ENCODE measurements around the gene ADGRV1.

ADGRV1 gene

GRCh38 chr5:91123291-91123690 is 564.7 kb downstream of the ADGRV1 start:
- in situ Hi-C loops (cut with MboI; ENCODE audit: low sequenced_read_pairs): no loop called here

- in situ Hi-C loops (cut with MboI; ENCODE audit: low sequenced_read_pairs): no loop called here
Measured at GRCh38 chr5:91123901-91124300, 565.3 kb downstream of the ADGRV1 start.

GRCh38 chr5:91125916-91126315 is 567.3 kb downstream of the ADGRV1 start:
- in situ Hi-C loops (cut with MboI; ENCODE audit: low sequenced_read_pairs): no loop called here

- in situ Hi-C loops (cut with MboI; ENCODE audit: low sequenced_read_pairs): no loop called here
Measured at GRCh38 chr5:91126448-91126847, 567.9 kb downstream of the ADGRV1 start.

- in situ Hi-C loops (cut with MboI; ENCODE audit: low sequenced_read_pairs): no loop called here
Measured at GRCh38 chr5:91126888-91127287, 568.3 kb downstream of the ADGRV1 start.

GRCh38 chr5:91127456-91128081 is 569.0 kb downstream of the ADGRV1 start:
- in situ Hi-C loops (cut with MboI; ENCODE audit: low sequenced_read_pairs): no loop called here

- in situ Hi-C loops (cut with MboI; ENCODE audit: low sequenced_read_pairs): no loop called here
Measured at GRCh38 chr5:91128604-91129003, 570.0 kb downstream of the ADGRV1 start.

GRCh38 chr5:91129748-91130147 is 571.2 kb downstream of the ADGRV1 start:
- in situ Hi-C loops (cut with MboI; ENCODE audit: low sequenced_read_pairs): no loop called here

- in situ Hi-C loops (cut with MboI; ENCODE audit: low sequenced_read_pairs): no loop called here
Measured at GRCh38 chr5:91130759-91131158, 572.2 kb downstream of the ADGRV1 start.

GRCh38 chr5:91132550-91132949 is 574.0 kb downstream of the ADGRV1 start:
- in situ Hi-C loops (cut with MboI; ENCODE audit: low sequenced_read_pairs): no loop called here

GRCh38 chr5:91133183-91133582 is 574.6 kb downstream of the ADGRV1 start:
- in situ Hi-C loops (cut with MboI; ENCODE audit: low sequenced_read_pairs): no loop called here

GRCh38 chr5:91135475-91136248 is 577.1 kb downstream of the ADGRV1 start:
- in situ Hi-C loops (cut with MboI; ENCODE audit: low sequenced_read_pairs): no loop called here

- in situ Hi-C loops (cut with MboI; ENCODE audit: low sequenced_read_pairs): no loop called here
Measured at GRCh38 chr5:91136271-91136670, 577.7 kb downstream of the ADGRV1 start.

GRCh38 chr5:91137647-91138046 is 579.0 kb downstream of the ADGRV1 start:
- in situ Hi-C loops (cut with MboI; ENCODE audit: low sequenced_read_pairs): no loop called here

- in situ Hi-C loops (cut with MboI; ENCODE audit: low sequenced_read_pairs): no loop called here
Measured at GRCh38 chr5:91139572-91140200, 581.1 kb downstream of the ADGRV1 start.

GRCh38 chr5:91140657-91141056 is 582.1 kb downstream of the ADGRV1 start:
- in situ Hi-C loops (cut with MboI; ENCODE audit: low sequenced_read_pairs): no loop called here

- in situ Hi-C loops (cut with MboI; ENCODE audit: low sequenced_read_pairs): no loop called here
Measured at GRCh38 chr5:91141642-91142041, 583.0 kb downstream of the ADGRV1 start.

GRCh38 chr5:91142386-91142785 is 583.8 kb downstream of the ADGRV1 start:
- in situ Hi-C loops (cut with MboI; ENCODE audit: low sequenced_read_pairs): no loop called here

- in situ Hi-C loops (cut with MboI; ENCODE audit: low sequenced_read_pairs): no loop called here
Measured at GRCh38 chr5:91142819-91143218, 584.2 kb downstream of the ADGRV1 start.

- in situ Hi-C loops (cut with MboI; ENCODE audit: low sequenced_read_pairs): no loop called here
Measured at GRCh38 chr5:91143840-91144239, 585.2 kb downstream of the ADGRV1 start.

- in situ Hi-C loops (cut with MboI; ENCODE audit: low sequenced_read_pairs): no loop called here
Measured at GRCh38 chr5:91144491-91145332, 586.1 kb downstream of the ADGRV1 start.

All from hTERT RPE-1 (cell line).